LHCN-M2 (cell line): ENCODE data around the gene SMKR1. TPM values are rescaled to one million over a fixed set of nuclear protein-coding genes. Genes with fewer than 3 reads are reported as not detected.
"Not testable (repeated sequence)": the region's sequence is repeated elsewhere in the genome, so short reads cannot be mapped to it uniquely, and the experiment has no call there.

Source experiments
- DNase-seq: peaks from one replicate; pipeline ENCODE4 v3.0.0-alpha.2; 2012; ENCODE audit warnings: low read depth
- total RNA-seq: library from RNA; depleted of rRNA; stranded (reverse); fragments of >200 nt; gene quantifications from 2 replicates; pipeline ENCODE4 v1.2.3, GENCODE V29; 2014

The SMKR1 gene
- total RNA-seq, 1 experiment from 2014 or later: 0.46 TPM

DNA sequence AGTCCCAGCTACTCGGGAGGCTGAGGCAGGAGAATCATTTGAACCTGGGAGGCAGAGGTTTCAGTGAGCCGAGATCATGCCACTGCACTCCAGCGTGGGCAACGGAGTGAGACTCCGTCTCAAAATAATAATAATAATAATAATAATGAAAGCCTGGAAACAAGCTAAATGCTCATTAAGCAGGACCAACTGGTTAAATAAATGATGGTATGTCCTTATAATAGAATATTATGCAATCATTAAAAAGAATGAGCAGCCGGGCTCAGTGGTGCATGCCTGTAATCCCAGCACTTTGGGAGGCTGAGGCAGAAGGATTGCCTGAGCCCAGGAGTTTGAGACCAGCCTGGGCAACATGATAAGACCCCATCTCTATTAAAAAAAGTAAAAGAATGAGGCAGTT, 21.0 kb upstream of the SMKR1 start:
- DNase-seq: not testable (repeated sequence)

DNA sequence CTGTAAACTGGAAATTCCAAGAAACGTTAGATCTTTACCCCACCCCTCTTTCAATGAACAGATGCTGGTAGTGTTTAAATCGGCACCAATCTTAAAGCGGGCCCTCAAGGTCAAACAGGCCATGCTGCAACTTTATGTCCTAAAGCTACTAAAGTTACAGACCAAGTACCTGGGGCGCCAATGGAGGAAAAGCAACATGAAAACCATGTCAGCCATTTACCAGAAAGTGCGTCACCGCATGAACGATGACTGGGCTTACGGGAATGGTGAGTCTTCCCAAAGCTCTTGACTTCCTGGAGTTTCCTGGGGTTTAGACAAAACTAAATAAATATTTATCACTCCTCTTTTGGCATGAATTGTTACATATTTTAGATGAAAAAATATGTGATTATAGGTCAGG, 19.6 kb upstream of the SMKR1 start:
- DNase-seq: no peak

DNA sequence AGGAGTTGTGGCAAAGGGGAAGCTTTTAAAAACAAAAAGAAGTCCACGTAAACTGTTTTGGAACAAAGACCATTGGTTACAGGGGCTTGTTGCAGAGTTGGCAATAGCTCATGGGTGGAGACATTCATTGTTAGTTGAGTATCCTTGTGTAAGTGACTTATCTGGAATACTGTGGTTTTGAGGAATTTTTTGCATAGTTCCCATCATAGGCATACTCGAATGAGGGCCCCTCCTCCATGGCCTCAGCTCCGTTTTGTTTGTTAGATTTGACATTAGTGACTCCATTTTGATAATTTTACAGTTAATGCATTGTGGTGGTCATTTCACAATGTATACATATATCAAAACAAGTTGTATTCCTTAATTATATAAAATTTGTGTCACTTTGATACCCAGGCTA, 12.8 kb upstream of the SMKR1 start:
- DNase-seq: peak; percentile 84

DNA sequence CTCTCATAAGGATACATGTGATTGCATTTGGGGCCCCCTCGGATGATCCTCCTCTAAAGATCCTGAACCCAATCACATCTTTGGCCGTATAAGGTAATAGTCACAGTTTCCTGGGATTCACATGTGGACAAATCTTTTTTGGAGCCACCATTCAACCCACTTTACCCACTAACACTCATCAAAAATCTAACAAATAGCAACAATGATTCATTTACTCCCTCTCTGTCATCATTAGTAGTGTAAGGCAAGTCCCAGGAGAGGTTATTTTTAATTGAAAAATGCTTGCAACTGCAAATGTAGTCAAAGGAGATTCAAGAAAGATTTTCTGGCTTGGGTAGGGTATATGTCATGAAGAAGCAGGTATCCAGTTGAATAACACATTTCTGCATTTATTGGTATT, 9.9 kb upstream of the SMKR1 start:
- DNase-seq: peak; percentile 36

DNA sequence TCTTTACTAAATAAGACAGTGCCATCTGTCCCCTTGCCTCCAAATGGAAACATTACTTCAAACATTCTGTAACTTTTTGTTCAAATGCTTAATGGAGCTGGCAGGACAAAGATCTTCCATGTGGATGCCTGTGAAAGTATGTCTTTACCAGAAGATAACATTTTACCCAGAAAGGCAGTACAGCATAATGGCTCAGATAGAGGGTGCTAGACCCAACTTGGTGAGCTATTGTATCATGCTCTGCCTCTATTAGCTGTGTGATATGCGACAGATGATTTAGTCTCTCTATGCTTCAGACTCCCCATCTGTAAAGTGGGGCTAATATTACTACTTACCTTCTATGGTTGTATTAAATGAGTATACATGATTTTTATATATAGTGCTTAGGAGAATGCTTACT, 8.8 kb upstream of the SMKR1 start:
- peak; percentile 66 for DNase-seq

- DNase-seq: peak; percentile 94
These were observed 8.3 kb upstream of the SMKR1 start for GRCh38 chr7:129494041-129494440.

- DNase-seq: no peak
These were observed 6.3 kb upstream of the SMKR1 start for GRCh38 chr7:129495987-129496386.

DNA sequence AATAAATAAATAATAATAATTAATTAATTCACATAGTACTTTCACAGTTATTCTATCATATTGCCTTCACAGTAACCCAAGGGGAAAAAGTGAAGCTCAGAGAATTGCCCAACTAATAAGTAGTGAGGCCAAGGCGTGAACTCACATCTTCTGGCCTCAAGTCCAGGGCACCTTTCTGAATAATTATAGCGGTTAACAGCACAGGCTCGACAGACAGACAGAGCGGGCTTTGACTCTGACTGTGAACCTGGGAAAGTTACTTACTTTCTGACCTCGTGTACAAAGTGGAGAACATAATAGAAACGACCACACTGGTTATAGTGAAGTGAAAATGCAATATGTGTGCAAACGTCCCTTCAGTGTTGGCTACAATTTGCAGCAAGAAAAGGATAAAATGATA, 5.7 kb upstream of the SMKR1 start:
- DNase-seq: no peak

- no peak for DNase-seq
These were observed 5.2 kb upstream of the SMKR1 start for GRCh38 chr7:129497156-129497555.

GRCh38 chr7:129498021-129498420, 4.3 kb upstream of the SMKR1 start:
- DNase-seq: no peak

GRCh38 chr7:129499999-129500398, 2.3 kb upstream of the SMKR1 start:
- no peak for DNase-seq

GRCh38 chr7:129502708-129503685, 666 bp downstream of the SMKR1 start:
- DNase-seq: no peak

DNA sequence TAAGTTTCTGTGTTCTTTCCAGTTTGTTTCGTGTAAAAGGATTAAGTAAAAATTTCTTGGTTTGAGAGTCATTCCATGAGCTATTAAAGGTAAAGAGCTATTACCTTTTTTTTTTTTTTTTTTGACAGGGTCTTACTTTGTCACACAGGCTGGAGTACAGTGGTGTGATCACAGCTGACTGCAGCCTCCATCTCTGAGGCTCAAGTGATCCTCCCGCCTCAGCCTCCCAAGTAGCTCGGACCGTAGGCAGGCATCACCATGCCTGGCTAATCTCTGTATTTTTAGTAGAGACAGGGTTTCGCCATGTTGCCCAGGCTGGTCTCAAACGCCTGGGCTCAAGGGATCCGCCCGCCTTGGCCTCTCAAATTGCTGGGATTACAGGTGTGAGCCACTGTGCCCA, 1.4 kb downstream of the SMKR1 start:
- DNase-seq: no peak

DNA sequence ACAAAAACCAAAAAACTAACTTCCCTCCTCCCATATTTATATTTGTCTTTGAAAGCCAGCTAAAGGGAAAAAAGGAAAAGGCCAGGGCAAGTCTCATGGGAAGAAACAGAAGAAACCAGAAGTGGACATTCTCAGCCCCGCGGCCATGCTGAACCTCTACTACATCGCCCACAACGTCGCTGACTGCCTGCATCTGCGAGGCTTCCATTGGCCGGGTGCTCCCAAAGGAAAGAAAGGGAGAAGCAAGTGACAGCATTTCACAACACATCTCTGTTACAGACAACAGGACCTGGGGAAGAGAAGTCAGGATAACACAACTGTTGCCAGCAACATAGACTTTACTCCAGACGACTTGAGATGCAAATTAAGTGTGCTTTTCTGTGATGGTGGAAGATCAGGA, 9.9 kb downstream of the SMKR1 start:
- no peak for DNase-seq

DNA sequence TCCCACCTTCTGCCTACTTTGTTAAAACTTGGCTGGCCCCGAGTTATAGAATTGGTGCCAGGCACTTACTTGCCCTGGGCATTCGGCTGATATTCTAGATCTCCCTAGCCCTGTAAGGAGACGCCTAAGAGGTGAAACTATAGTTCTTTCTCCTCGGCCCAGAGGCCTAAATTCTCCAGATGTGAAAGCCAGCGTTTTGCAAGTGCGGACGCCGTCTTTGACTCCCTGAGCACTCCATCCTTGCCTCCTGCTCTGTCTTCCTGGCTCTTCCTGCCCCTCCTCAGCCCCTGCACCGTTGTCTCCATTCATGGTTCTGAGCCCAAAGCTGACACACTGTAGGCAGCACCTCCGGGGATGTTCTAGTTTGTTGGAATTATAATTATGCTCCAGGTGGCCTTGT, 11.2 kb downstream of the SMKR1 start:
- DNase-seq: no peak

DNA sequence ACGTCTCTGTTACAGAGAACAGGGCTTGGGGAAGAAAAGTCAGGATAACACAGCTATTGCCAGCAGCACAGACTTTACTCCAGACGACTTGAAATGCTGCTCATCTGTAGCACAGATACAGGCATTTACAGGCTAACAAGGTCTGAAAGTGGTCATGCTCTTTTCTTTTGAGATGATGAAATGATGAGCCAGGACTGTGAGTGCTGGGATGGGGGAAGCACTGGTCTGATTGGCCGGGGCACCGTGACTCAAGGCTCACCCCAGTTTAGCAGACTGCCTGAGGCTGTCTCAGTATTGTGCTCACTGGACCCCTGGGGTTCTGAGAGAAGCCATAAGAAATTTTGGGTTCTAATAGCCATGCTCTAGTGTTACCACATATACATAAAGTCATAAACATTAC, 12.4 kb downstream of the SMKR1 start:
- DNase-seq: peak; percentile 38

DNA sequence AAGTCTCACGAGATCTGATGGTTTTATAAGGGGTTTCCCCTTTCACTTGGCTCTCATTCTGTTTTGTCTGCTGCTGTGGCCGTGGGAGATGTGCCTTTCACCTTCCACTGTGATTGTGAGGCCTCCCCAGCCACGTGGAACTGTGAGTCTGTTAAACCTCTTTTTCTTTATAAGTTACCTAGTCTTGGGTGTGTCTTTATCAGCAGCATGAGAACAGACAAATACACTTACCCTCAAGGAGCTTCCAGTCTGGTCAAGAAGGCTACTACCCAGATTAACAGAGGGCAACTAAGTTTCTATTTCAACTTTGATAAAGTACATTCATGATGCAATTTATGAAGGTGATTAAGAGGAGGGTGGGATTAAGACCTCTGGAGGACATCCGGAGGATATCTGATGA, 13.1 kb downstream of the SMKR1 start:
- DNase-seq: no peak

GRCh38 chr7:129517931-129518330, 15.6 kb downstream of the SMKR1 start:
- DNase-seq: no peak

DNA sequence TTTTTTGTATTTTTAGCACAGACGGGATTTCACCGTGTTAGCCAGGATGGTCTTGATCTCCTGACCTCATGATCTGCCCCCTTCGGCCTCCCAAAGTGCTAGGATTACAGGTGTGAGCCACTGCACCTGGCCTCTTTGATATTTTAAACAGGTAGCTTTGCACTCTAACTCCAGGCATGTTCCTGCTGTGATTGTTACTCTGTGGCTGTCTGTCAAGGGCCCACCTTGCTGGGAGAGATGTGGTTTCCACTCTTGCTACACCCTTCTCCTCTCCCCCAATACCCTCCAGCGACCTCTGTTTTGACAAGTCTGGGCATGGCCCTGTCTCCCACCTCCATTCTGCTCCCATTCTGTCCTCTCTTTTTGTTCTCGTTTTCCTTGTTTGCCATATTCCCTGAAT, 17.1 kb downstream of the SMKR1 start:
- DNase-seq: no peak

- no peak for DNase-seq
These were observed 20.0 kb downstream of the SMKR1 start for GRCh38 chr7:129522088-129522970.

GRCh38 chr7:129522971-129523340, 20.6 kb downstream of the SMKR1 start:
- DNase-seq: no peak

- DNase-seq: no peak
These were observed 21.6 kb downstream of the SMKR1 start for GRCh38 chr7:129523924-129524323.

DNA sequence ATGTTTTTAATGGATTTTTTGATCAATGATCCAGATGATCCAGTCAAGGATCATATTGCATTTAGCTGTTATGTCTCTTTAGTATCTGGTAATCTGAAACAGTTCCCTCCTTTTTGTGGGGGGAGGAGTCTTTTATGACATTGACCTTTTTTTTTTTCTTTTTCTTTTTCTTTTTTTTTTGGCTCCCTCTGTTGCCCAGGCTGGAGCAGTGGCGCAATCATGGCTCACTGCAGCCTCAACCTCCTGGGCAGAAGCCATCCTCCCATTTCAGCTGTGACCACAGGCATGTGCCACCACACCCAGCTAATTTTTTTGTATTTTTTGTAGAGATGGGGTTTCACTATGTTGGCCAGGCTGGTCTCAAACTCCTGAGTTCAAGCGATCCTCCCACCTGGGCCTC, 22.1 kb downstream of the SMKR1 start:
- DNase-seq: peak; percentile 90
